ENCODE data around the gene NAT14.

DNA sequence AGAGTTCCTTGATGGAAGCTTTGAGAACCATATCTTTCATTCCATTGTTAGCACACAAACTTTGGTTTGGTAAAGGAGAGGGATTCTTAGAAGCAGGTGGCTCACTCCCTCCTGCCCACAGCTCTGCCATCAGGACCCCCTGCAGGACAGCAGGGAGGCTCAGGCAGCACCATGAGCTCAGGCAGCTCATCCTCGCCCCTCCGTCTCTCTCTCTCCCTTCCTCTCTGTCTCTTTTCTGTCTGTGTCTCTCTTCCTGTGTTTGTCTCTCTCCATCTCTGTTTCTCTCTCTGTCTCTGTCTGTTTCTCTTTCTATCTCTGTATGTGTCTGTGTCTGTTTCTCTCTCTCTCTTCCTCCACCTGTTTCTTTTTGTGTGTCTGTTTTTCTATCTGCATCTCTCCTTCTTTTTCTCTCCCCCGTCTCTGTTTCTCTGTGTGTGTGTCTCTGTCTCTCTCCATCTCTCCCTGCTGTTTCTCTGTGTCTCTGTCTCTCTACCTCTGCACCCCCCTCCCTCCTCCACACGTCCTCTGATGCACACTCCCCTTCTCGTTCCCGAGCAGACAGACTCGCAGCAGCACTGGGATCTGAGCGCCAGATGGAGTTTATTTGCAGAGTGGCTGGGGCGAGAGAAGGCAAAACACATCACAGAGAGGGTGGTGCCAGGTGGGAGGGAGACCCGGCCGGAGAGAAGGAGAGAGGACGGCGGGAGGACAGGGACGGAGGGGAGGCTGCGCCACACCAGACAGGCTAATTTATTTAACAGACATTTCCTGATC lies 43.2 kb downstream of the NAT14 start:
- TF ChIP-seq, protein P1, sequence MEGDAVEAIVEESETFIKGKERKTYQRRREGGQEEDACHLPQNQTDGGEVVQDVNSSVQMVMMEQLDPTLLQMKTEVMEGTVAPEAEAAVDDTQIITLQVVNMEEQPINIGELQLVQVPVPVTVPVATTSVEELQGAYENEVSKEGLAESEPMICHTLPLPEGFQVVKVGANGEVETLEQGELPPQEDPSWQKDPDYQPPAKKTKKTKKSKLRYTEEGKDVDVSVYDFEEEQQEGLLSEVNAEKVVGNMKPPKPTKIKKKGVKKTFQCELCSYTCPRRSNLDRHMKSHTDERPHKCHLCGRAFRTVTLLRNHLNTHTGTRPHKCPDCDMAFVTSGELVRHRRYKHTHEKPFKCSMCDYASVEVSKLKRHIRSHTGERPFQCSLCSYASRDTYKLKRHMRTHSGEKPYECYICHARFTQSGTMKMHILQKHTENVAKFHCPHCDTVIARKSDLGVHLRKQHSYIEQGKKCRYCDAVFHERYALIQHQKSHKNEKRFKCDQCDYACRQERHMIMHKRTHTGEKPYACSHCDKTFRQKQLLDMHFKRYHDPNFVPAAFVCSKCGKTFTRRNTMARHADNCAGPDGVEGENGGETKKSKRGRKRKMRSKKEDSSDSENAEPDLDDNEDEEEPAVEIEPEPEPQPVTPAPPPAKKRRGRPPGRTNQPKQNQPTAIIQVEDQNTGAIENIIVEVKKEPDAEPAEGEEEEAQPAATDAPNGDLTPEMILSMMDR (IDR thresholded peaks at IDR 0.05): no peak
- TF ChIP-seq POLR2AphosphoS5 (IDR thresholded peaks at IDR 0.05; ENCODE audit: low read depth, low read length) (no peak), SIN3A (IDR thresholded peaks at IDR 0.05; ENCODE audit: borderline replicate concordance, insufficient read depth, low read depth, low read length) (no peak)

Data from Panc1 (cell line).